GM12892 (cell line): ENCODE measurements around the gene ADGRD1.

Experiments used
- POLR2A ChIP-seq: IDR thresholded peaks from 2 replicates; pipeline ENCODE4 v1.6.1; 2011; ENCODE audit warnings: low read depth, low read length, control low read depth
- POLR2AphosphoS5 ChIP-seq: IDR thresholded peaks from 2 replicates; pipeline ENCODE4 v1.6.1; 2011; ENCODE audit warnings: low read depth, low read length, control low read depth
- TAF1 ChIP-seq: IDR thresholded peaks from 2 replicates; pipeline ENCODE4 v1.6.1; 2011; ENCODE audit warnings: low read depth, mild to moderate bottlenecking, control low read depth, low read length, borderline replicate concordance

DNA sequence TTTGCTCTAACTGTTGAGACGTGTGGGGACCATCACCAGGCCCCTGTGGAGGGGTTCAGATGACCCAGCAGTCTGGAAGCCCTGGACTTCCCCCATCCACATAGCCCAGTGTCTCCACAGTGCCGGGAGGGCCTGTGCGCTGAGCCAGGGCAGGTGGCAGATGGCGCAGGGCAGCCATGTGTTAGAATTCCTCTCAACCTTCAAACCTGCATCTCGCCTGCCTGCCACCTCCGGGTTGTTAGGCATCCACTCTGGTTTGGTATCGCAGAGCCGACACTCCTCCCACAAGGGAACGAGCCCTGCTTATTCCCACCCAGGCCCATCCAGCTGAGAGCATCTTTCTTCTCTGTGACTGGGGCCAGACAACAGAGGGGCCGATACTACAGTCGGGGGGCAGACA lies 84.5 kb downstream of the ADGRD1 start:
- TF ChIP-seq TAF1 (no peak), POLR2A (no peak), POLR2AphosphoS5 (no peak)
